Testis (tissue), 2 donors: Measurements from ENCODE around the gene FAM131B.

Experiments used
- CTCF ChIP-seq, 3 experiments: fragments of 450-650 bp in 2 of 3; fragments of 200-600 bp in 1 of 3; sonication (generic) in 1 of 3; IDR thresholded peaks; one replicate each; pipeline ENCODE4 v1.5.1; 2016 to 2019; ENCODE audit warnings: antibody characterized with exemption in 3 of 3, mild to moderate bottlenecking in 2 of 3, moderate library complexity in 1 of 3
- POLR2A ChIP-seq: fragments of 450-650 bp; IDR thresholded peaks from one replicate; pipeline ENCODE4 v1.6.1; 2017; ENCODE audit warnings: antibody characterized with exemption, mild to moderate bottlenecking, moderate library complexity

GRCh38 chr7:143337216-143337615 lies 25.3 kb downstream of the FAM131B start:
- TF ChIP-seq CTCF (IDR thresholded peaks at IDR 0.05) (no peak), POLR2A (no peak)
